NCI-H1105 treated with DMSO at 0.1 percent for 48 hours (cell line): ENCODE data around the gene TRAF7.
A peak's percentile ranks its signal among the peaks of the same experiment; 100 is the strongest.

ENCODE experiments used
- DNase-seq: peaks from one replicate; lab custom pipeline; 2025; lab: John Stamatoyannopoulos, UW

TRAF7 gene

DNA sequence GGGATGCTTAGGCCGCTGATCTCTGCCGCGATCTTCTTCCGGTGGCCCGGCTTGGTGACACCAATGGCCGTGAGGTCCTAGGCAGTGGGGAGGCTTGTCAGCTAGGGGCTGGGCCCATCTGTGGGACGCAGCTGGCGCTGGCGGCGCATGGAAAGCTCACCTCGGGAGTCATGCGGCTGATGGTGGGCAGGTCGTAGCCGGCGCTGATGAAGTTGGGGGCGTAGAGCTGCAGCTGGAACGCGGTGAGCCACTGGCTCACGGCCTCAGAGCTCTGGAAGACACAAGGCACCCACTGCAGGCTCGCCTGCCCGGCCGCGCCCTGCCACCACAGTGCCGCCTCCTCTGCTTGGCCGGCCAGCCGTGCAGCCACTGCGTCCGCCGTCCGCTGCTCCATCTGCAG, 28.1 kb downstream of the TRAF7 start:
- no peak for DNase-seq

DNA sequence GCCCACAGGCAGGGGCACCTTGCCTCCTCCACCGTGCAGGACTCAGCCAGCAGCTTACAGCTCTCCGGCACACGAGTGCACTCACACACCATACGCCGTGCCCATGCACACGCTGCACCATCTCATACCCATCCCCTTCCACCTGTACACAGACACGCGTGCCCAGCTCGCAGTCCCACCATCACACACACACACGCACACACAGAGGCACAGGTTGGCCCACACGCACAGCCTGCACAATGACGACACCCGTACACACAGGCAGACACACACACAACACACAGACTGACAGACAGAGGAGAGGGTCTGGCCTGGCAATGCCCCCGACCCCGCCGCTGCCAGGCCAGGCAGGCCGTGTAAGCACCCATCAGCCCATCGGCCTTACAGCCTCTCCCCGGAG, 28.8 kb downstream of the TRAF7 start:
- no peak for DNase-seq

GRCh38 chr16:2184962-2185361, 29.4 kb downstream of the TRAF7 start:
- DNase-seq: no peak

GRCh38 chr16:2186064-2186463, 30.5 kb downstream of the TRAF7 start:
- no peak for DNase-seq

- DNase-seq: no peak
Observed at GRCh38 chr16:2186505-2186904, 30.9 kb downstream of the TRAF7 start.

- DNase-seq: no peak
Observed at GRCh38 chr16:2187212-2187611, 31.6 kb downstream of the TRAF7 start.

GRCh38 chr16:2188395-2188794, 32.8 kb downstream of the TRAF7 start:
- no peak for DNase-seq

- no peak for DNase-seq
Observed at GRCh38 chr16:2189252-2189893, 33.8 kb downstream of the TRAF7 start.

DNA sequence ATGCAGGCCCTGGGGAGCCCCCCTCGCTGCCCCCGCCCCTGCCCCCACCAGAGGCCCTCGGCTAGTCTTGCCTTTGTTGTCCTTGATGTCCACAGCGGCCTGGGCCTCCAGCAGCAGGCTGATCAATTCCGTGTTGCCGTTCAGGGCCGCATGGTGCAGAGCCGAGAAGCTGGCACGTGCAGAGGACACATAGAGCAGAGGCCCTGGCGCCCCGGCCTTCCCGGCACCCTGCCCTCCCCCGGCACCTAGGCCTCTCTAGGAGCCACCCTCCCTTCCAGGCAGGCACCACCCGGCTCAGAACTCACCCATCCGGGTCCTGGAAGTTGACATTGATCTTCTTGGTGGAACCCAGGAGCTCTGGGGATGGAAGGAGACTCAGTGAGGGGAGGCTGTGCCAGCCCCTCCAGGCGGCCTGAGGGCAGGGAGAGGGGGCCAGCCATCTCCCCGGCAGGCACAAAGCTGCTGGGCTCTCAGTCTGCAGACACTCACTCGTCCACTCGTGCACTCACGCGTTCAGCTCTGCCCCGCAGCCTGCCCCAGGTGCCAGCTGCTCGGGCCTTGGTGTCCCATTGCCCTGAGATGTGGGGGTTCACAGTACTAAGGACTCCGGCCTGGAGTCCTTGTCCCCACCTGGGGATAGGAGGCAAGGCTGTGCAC, 34.5 kb downstream of the TRAF7 start:
- DNase-seq: no peak

DNA sequence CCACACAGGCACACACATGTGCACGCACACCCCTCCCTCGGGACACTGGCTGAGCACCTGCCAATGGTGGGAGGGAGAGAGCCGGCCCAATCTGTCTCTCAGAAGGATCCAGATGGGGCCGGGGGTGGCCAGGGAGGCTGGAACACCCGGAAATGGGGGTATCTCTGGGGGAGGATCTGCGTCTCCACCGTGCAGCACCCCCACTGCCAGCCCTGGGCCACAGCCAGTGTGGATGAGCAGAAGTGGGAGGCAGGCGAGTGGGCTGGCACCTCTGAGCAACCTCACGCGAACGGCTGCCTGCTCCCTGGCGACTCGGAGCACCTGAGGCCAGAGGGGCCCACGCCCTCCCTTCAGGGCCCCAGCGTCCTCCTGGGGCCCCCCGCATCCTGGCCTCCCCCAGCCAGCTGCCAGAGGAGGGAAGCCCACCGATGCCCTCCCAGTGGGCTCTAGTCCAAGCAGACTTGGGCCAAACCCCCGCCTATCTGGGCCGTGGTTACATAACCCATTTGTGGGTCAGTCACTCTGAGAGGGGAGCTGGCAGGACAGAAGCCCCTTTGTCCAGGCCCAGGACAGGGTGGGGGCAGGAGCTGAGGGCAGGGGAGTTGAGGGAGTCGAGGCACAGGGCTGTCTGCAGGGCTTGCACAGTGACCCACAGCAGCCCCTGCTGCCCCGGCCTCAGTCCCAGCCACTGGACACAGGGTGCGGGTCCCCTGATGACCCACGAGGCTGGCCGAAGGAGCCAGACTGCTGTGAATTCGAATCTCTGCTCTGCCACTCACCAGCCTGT, 35.3 kb downstream of the TRAF7 start:
- no peak for DNase-seq

DNA sequence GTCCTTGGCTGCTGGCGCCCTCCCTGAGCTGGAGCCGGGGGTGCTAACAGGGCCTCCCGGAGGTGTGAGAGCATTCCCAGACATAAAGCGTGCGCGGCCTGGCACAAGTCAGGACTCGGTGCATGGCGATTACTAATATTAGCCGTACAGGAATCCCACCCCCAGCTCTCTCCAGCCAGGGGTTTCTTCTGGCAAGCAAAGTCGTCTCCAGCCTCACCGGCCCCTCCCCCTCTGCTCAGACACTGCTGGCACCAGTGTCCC, 35.8 kb downstream of the TRAF7 start:
- no peak for DNase-seq

DNA sequence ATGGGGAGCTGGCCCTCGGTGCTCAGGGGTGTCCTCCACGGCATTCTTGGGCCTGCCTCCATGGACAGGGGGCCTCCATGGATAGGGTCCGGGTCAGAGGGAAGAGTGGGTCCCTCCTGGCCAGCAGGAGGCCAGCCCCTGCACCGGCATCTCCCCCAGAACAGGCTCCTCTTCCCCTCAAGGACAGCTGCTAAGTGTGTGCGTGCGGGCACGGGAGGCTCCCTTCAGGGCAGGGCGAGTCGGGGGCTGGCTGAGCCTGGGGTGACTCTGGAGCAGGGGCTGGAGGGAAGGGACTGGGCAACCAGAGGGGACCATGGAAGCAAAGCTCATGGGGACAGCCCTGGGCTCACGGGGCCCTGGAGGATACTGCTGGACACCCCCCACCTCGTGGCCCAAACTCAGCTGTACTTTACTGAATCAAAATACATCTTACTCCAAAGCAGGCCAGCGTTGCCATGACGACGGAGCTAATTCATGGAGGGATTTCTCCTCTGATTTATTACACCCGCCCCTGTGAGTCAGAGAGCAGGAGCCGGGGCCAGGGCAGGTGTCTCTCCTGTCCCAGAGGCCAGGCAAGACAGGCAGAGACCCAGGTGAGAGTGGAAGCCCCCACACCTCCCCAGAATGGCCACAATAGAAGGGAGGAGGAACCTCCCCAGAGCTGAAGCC, 38.7 kb downstream of the TRAF7 start:
- DNase-seq: no peak

DNA sequence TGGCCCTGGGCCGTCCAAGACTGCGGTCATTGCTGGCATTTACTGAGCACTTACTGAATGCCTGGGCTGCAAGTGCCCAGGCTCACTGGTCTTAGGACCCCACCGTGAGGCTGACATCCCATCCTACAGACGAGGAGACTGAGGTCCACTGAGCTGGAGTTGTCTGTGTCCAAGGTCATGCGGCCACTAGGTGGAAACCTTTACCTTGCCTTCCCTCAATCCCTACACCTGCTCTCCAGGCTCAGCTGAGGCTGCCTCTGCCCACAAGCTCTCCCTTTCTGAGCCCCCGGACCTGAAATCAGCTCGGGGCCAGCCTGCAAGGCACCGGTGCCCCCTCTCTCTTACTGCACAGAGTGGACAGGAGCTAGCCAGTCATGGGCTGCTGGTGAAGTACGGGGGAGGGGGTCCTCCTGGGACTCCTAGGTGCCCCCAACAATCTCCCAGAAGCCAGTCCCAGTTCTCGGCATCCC, 39.3 kb downstream of the TRAF7 start:
- DNase-seq: peak; percentile 41

DNA sequence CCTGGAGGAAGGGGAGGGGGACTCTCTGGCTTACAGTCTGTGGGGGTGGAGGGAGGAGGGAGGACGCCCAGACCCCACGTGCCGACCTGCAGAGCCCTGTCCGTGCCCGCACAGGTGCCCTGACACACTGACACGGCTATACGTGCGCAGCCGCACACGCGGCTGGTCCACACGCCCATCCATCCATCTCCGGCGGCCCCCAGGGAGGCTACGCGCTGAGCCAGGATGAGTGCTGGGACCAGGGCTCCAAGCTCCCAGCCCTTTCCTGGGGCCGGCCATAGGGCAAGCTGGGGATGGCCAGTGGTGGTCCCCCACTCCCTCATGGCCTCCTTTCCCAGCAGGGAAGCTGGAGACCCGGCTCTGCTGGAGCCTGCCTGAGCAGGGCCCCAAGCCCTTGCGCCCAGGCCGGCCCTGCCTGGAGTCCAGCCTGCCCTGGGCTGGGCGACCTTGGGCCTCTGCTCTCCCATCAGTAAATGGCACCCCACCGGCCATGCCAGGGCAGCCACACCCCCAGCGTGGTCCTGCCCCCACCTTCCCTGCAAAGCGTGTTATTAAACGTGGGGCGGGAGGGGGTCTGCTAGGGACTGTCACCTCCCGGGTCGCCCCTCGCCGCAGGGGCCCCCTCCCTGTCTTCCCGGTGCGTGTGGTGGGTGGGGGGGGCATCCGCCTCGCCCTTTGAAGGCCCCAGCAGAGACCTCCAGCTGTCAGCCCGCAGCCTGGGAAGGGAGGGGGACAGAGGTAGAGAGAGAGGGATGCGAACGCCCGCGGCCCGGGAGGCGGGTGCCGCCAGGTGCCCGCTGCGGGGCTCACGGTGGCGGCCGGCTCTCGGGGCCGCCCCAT, 40.0 kb downstream of the TRAF7 start:
- DNase-seq: no peak

- no peak for DNase-seq
Observed at GRCh38 chr16:2196162-2196980, 40.8 kb downstream of the TRAF7 start, which contains the start of gene CASKIN1. TSS of gene CASKIN1 (minus strand) at chr16:2196605. CDS start at chr16:2196432, 173 bp downstream.

GRCh38 chr16:2196981-2197511, 41.5 kb downstream of the TRAF7 start:
- no peak for DNase-seq

DNA sequence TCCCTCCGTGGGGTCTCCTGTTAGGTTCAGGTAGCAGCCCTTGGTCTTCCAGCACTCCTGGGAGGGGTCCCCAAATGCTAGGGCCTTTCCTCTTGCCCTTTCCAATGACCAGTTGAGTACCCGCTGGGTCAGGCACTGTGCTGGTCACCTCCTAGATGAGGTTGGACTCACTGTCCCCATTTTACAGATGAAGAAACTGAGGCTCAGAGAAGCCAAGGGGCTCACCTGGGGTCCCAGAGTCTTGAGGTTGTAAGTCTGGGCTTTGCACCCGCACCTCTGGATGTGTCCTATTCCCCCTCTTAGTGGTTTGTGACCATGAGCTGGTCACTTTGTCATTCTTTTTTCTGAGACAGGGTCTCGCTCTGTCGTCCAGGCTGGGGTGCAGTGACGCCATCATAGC, 42.2 kb downstream of the TRAF7 start:
- DNase-seq: no peak

- DNase-seq: no peak
Observed at GRCh38 chr16:2198283-2198682, 42.7 kb downstream of the TRAF7 start.

- no peak for DNase-seq
Observed at GRCh38 chr16:2199095-2199494, 43.5 kb downstream of the TRAF7 start.

GRCh38 chr16:2199621-2200139, 44.1 kb downstream of the TRAF7 start:
- no peak for DNase-seq
